GM12878 (cell line): Measurements from ENCODE around the gene PPP1R9B. TPM values are rescaled to one million over a fixed set of nuclear protein-coding genes. Genes with fewer than 3 reads are reported as not detected.

ENCODE experiments used
- ATAC-seq: fragments of 200-7000 bp; cut with Tn5 transposase; 3 replicates; pipeline ENCODE4 v1.9.1; 2020; ENCODE audit warnings: mild to moderate bottlenecking, moderate library complexity
- BruUV-seq: library from RNA; stranded (reverse); fragments of 400-500 nt; replicated peaks from 2 replicates; lab custom pipeline; 2021; lab: Mats Ljungman, UMichigan
- CTCF ChIA-PET: fragments of 300-600 bp; sonication (Branson Sonifier 250); formaldehyde crosslinking; extraction: SDS; loops from one replicate; lab custom pipeline; 2021; ENCODE audit warnings: inconsistent platforms; lab: Yijun Ruan, JAX
- POLR2A ChIA-PET: fragments of 350-600 bp; formaldehyde crosslinking; extraction: SDS; loops from one replicate; lab custom pipeline; 2021; ENCODE audit warnings: inconsistent platforms; lab: Charles Lee
- RAD21 ChIA-PET: fragments of 300-600 bp; sonication (Branson Sonifier 250); formaldehyde crosslinking; loops from one replicate; lab custom pipeline; 2023; ENCODE audit warnings: antibody characterized with exemption; ENCODE audit not compliant: unreplicated experiment; lab: Charles Lee
- SMC1A ChIA-PET: fragments of 300-600 bp; sonication (Branson Sonifier 250); formaldehyde crosslinking; loops from one replicate; lab custom pipeline; 2023; ENCODE audit not compliant: unreplicated experiment, uncharacterized antibody; lab: Charles Lee
- DNase-seq: peaks from one replicate; pipeline ENCODE4 v3.0.0-alpha.2; 2011; ENCODE audit warnings: low read depth, low spot score
- FAIRE-seq: peaks from 3 replicates; lab custom pipeline; 2011; peaks lifted over from hg19 to GRCh38; lab: Jason Lieb, UNC
- H2AFZ ChIP-seq: 2 replicates; pipeline ENCODE4 v1.6.0; 2011; ENCODE audit warnings: low read depth, low read length, control low read depth; ENCODE audit not compliant: control insufficient read depth
- H3K27ac ChIP-seq: 2 replicates; pipeline ENCODE4 v1.5.1; 2011; ENCODE audit warnings: control low read depth; ENCODE audit not compliant: control insufficient read depth, insufficient read depth
- H3K27me3 ChIP-seq, 2 experiments: replicated peaks in 1 of 2; 2 replicates each; pipeline versions ENCODE4 v1.6.0 to v1.6.1; 2011; ENCODE audit warnings: low read length in 1 of 2; ENCODE audit not compliant: control insufficient read depth in 2 of 2, insufficient read depth in 2 of 2
- H3K36me3 ChIP-seq, 2 experiments: 2 replicates each; pipeline ENCODE4 v1.5.1; 2011; ENCODE audit warnings: low read length in 1 of 2; ENCODE audit not compliant: control insufficient read depth in 2 of 2, insufficient read depth in 2 of 2
- H3K4me1 ChIP-seq: 2 replicates; pipeline ENCODE4 v1.6.1; 2011; ENCODE audit warnings: mild to moderate bottlenecking, low read length, moderate library complexity, mixed read lengths; ENCODE audit not compliant: control insufficient read depth, insufficient read depth
- H3K4me2 ChIP-seq: 2 replicates; pipeline ENCODE4 v1.6.0; 2011; ENCODE audit warnings: control low read depth; ENCODE audit not compliant: control insufficient read depth, insufficient read depth
- H3K4me3 ChIP-seq: fragments of 200-600 bp; sonication (generic); 2 replicates; pipeline ENCODE4 v1.5.1; 2016
- H3K79me2 ChIP-seq: 2 replicates; pipeline ENCODE4 v1.6.0; 2011; ENCODE audit warnings: low read length; ENCODE audit not compliant: control insufficient read depth, insufficient read depth
- H3K9ac ChIP-seq: 2 replicates; pipeline ENCODE4 v1.8.0; 2011; ENCODE audit warnings: low read length, control low read depth, mixed read lengths; ENCODE audit not compliant: control insufficient read depth, insufficient read depth
- H3K9me3 ChIP-seq: replicated peaks from 3 replicates; pipeline ENCODE4 v1.5.1; 2011; ENCODE audit warnings: mild to moderate bottlenecking, low read length; ENCODE audit not compliant: control insufficient read depth, insufficient read depth
- H4K20me1 ChIP-seq: 2 replicates; pipeline ENCODE4 v1.6.0; 2011; ENCODE audit not compliant: control insufficient read depth, insufficient read depth
- CBX5 ChIP-seq: sonication (generic); IDR thresholded peaks from 2 replicates; pipeline ENCODE4 v1.6.1; 2016; ENCODE audit warnings: low read depth, moderate library complexity, mild to moderate bottlenecking, inconsistent platforms
- CTCF ChIP-seq, 3 experiments: IDR thresholded peaks in 2 of 3; conservative IDR thresholded peaks in 1 of 3; 2 replicates each; pipeline ENCODE4 v1.5.1; 2011; ENCODE audit warnings: low read depth in 3 of 3, low read length in 3 of 3, mild to moderate bottlenecking in 3 of 3, control low read depth in 2 of 3, moderate library complexity in 2 of 3, inconsistent platforms in 1 of 3, mixed read lengths in 1 of 3; ENCODE audit not compliant: control insufficient read depth in 2 of 3, insufficient read depth in 1 of 3; ENCODE audit errors: extremely low read depth in 1 of 3
- HDGF ChIP-seq: fragments of 450-650 bp; IDR thresholded peaks from 2 replicates; pipeline ENCODE4 v1.6.1; 2016; ENCODE audit warnings: antibody characterized with exemption
- TAF1 ChIP-seq: IDR thresholded peaks from 2 replicates; pipeline ENCODE4 v1.6.1; 2011; ENCODE audit warnings: mild to moderate bottlenecking, low read depth, low read length, borderline replicate concordance
- ZNF217 ChIP-seq: fragments of 450-650 bp; IDR thresholded peaks from 2 replicates; pipeline ENCODE4 v1.6.1; 2017; ENCODE audit warnings: antibody characterized with exemption, mild to moderate bottlenecking
- WGBS: methylation state at CpG from one replicate; pipeline ENCODE4 v1.1.6; 2016; ENCODE audit warnings: low lambda C conversion rate; ENCODE audit not compliant: insufficient replicate concordance, insufficient coverage; ENCODE audit errors: missing lambda C conversion rate; 5-methylcytosine and 5-hydroxymethylcytosine counted together
- in situ Hi-C: fragments of 300-500 bp; cut with MboI; formaldehyde crosslinking; loops from 9 replicates; pipeline ENCODE4 v1.14.3; 2018; ENCODE audit warnings: mixed read lengths
- intact Hi-C: fragments of 100-400 bp; cut with micrococcal nuclease; formaldehyde crosslinking; loops from one replicate; pipeline ENCODE4 v1.14.2; 2022; ENCODE audit not compliant: unreplicated experiment
- polyA plus RNA-seq, 11 experiments: library from polyadenylated mRNA; depleted of rRNA in 4 of 11; unstranded in 6 of 11; stranded (reverse) in 5 of 11; fragments of >200 nt; fragmentation: Nextera tagmentation in 4 of 11; fragmentation: Illumina TruSeq in 1 of 11; extraction: Ambion mirVana in 4 of 11; extraction: Trizol in 1 of 11; gene quantifications; 1 replicate in 1 of 11; 2 replicates in 10 of 11; pipeline versions ENCODE4 v1.2.1 to v1.2.3, GENCODE V29; 2011 to 2016; ENCODE audit warnings: inconsistent platforms in 2 of 11, missing spikeins in 2 of 11, low read depth in 1 of 11
- total RNA-seq, 4 experiments: library from RNA; depleted of rRNA in 3 of 4; stranded (reverse); fragments of >200 nt in 3 of 4; fragmentation: Illumina TruSeq in 1 of 4; extraction: Trizol in 1 of 4; gene quantifications; 2 replicates each; pipeline versions ENCODE4 v1.2.1 to v1.2.3, GENCODE V29; 2013 to 2021

Gene PPP1R9B
- total and polyA plus RNA-seq, 10 of the 15 experiments (the other 5 are each of a cell fraction or from before 2014, with no cell fraction given) = 0.20 to 107 (median 37.5) TPM

- 40% methylated on average over 16 of the region's 17 CpGs for WGBS
- Histone ChIP-seq H4K20me1 (no peaks in the 10 kb centered on the region), H3K9me3 (no peaks in the 10 kb centered on the region), H3K36me3 (no peaks in the 10 kb centered on the region), H3K4me1 (peaks cover 23% of the 10 kb centered on the region), H3K9ac (no peak overlapping the region), H3K27me3 (no peaks in the 10 kb centered on the region), H3K27ac (no peak overlapping the region), H3K4me2 (no peak overlapping the region), H3K4me3 (no peak overlapping the region), H2AFZ (no peak overlapping the region), H3K79me2 (no peaks in the 10 kb centered on the region; the same call in 1 of the 2 replicates)
- TF ChIP-seq HDGF = no peak
- 0 out of 6 replicates have a peak, but pooled peaks of 1 of the 3 experiments have one; percentile 5 for TF ChIP-seq CTCF (IDR thresholded peaks at IDR 0.05 in 2 of 3, conservative IDR thresholded peaks at IDR 0.05 in 1 of 3; ENCODE audit: control insufficient read depth in 2 of 3, extremely low read depth in 1 of 3, insufficient read depth in 1 of 3, low read depth in 3 of 3, low read length in 3 of 3)
- TF ChIP-seq CBX5 = no peak
- no peak for TF ChIP-seq TAF1
- no peak for TF ChIP-seq ZNF217
- ChIA-PET POLR2A (interaction anchor here (1.8 to 5.1 kb wide), 2 partner anchors 25 to 27 kb away, joined by 6 to 28 read pairs; no protein-coding TSS in a partner anchor), SMC1A (interaction anchor here (1.2 to 6.3 kb wide), 5 partner anchors 17 to 101 kb away, joined by 3 to 177 read pairs (median 17); partner anchors contain the start of gene SGCA), CTCF (interaction anchor here (1.7 to 10.1 kb wide), 7 partner anchors 24 to 103 kb away, joined by 5 to 514 read pairs (median 14); partner anchors contain the start of gene SGCA), RAD21 (interaction anchor here (0.8 to 8.8 kb wide), 6 partner anchors 16 to 79 kb away, joined by 3 to 176 read pairs (median 7); partner anchors contain the start of genes SGCA and TMEM92)
- intact Hi-C loops = no loop called here
- BruUV-seq = no TSS peak
- no peak for DNase-seq
- ATAC-seq = no peak
- in situ Hi-C loops = loop anchor here (5.0 to 10.0 kb wide), 2 partner anchors 33 to 100 kb away; no protein-coding TSS in a partner anchor
- no peak for FAIRE-seq
Observed at GRCh38 chr17:50194934-50195865, 44.7 kb upstream of the PPP1R9B start.
